GM21528 (cell line): Measurements from ENCODE around the gene ARAP2.

Experiments
- ATAC-seq: cut with Tn5 transposase; IDR thresholded peaks from one replicate; pipeline ENCODE4 v1.9.1; 2021; ENCODE audit warnings: mild to moderate bottlenecking, moderate library complexity; ENCODE audit not compliant: unreplicated experiment, low FRiP score

ARAP2 gene

GRCh38 chr4:36140421-36140820 lies 103.9 kb downstream of the ARAP2 start:
- no peak for ATAC-seq

GRCh38 chr4:36138220-36138619 lies 106.1 kb downstream of the ARAP2 start:
- ATAC-seq: no peak

- ATAC-seq: no peak
Observed at GRCh38 chr4:36137336-36137735, 107.0 kb downstream of the ARAP2 start.

- ATAC-seq: no peak
Observed at GRCh38 chr4:36133658-36134057, 110.7 kb downstream of the ARAP2 start.

- no peak for ATAC-seq
Observed at GRCh38 chr4:36133086-36133485, 111.2 kb downstream of the ARAP2 start.

GRCh38 chr4:36130641-36131040 lies 113.7 kb downstream of the ARAP2 start:
- ATAC-seq: no peak

GRCh38 chr4:36128689-36129088 lies 115.6 kb downstream of the ARAP2 start:
- ATAC-seq: no peak

GRCh38 chr4:36123906-36124305 lies 120.4 kb downstream of the ARAP2 start:
- ATAC-seq: no peak

- ATAC-seq: no peak
Observed at GRCh38 chr4:36115312-36115711, 129.0 kb downstream of the ARAP2 start.

GRCh38 chr4:36111172-36111571 lies 133.1 kb downstream of the ARAP2 start:
- no peak for ATAC-seq

- no peak for ATAC-seq
Observed at GRCh38 chr4:36099509-36099908, 144.8 kb downstream of the ARAP2 start.

GRCh38 chr4:36094995-36095394 lies 149.3 kb downstream of the ARAP2 start:
- no peak for ATAC-seq

GRCh38 chr4:36091997-36092396 lies 152.3 kb downstream of the ARAP2 start:
- ATAC-seq: no peak

GRCh38 chr4:36088542-36088941 lies 155.8 kb downstream of the ARAP2 start:
- no peak for ATAC-seq

- no peak for ATAC-seq
Observed at GRCh38 chr4:36086261-36086786, 158.0 kb downstream of the ARAP2 start.

GRCh38 chr4:36082817-36083216 lies 161.5 kb downstream of the ARAP2 start:
- ATAC-seq: no peak

GRCh38 chr4:36081185-36081584 lies 163.1 kb downstream of the ARAP2 start:
- ATAC-seq: peak; percentile 97

- no peak for ATAC-seq
Observed at GRCh38 chr4:36079666-36080065, 164.6 kb downstream of the ARAP2 start.

- no peak for ATAC-seq
Observed at GRCh38 chr4:36078319-36078718, 166.0 kb downstream of the ARAP2 start.

- ATAC-seq: no peak
Observed at GRCh38 chr4:36072529-36072928, 171.8 kb downstream of the ARAP2 start.

GRCh38 chr4:36067116-36067515 lies 177.2 kb downstream of the ARAP2 start:
- no peak for ATAC-seq

- ATAC-seq: no peak
Observed at GRCh38 chr4:36065274-36065871, 178.9 kb downstream of the ARAP2 start.

- no peak for ATAC-seq
Observed at GRCh38 chr4:36064117-36064516, 180.2 kb downstream of the ARAP2 start.
